ENCODE data around the gene ATR. TPM values are rescaled to one million over a fixed set of nuclear protein-coding genes. Genes with fewer than 3 reads are reported as not detected.

The ATR gene
- total RNA-seq, 2 experiments from 2014 or later, result 29.0 to 29.5 TPM

DNA sequence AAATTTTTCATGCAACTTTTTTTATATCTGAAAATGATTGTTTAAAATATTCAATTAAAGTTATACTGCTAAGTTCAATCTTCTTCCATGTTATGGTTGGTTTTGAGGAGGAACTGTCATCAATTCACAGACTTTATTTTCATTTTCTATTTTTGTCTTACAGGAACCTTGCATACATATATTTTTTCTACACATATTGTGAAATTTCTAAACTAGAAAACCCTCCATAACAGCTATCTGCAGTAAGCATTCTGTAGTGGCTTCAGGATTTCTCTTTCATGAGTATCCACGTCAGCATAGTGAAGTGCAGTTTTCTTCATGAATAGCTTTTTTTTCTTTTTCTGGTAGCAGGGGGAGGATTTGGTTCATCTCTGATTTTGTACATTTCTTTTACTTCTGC lies 48.2 kb downstream of the ATR start:
- Histone ChIP-seq H3K36me3 (ENCODE audit: insufficient read depth, low read length) (peaks cover 34% of the 10 kb centered on the region), H3K9me3 (ENCODE audit: control insufficient read depth in 1 of 2, insufficient read depth in 1 of 2, low read length in 2 of 2) (no peaks in the 10 kb centered on the region), H3K4me3 (ENCODE audit: low read length) (no peak overlapping the region), H3K27ac (ENCODE audit: low read depth in 1 of 2, low read length in 2 of 2) (no peak overlapping the region), H3K4me1 (ENCODE audit: insufficient read depth, low read length) (no peaks in the 10 kb centered on the region), H3K27me3 (ENCODE audit: control insufficient read depth in 1 of 2, insufficient read depth in 2 of 2, low read length in 2 of 2) (no peaks in the 10 kb centered on the region)
- Mint-ChIP-seq H3K9me3 (peaks cover 2% of the 10 kb centered on the region), H3K4me1 (ENCODE audit: low read depth) (no peaks in the 10 kb centered on the region), H3K27me3 (no peaks in the 10 kb centered on the region), H3K4me3 (no peak overlapping the region), H3K27ac (no peak overlapping the region), H3K36me3 (ENCODE audit: low read depth) (peaks cover 52% of the 10 kb centered on the region)
- ChIA-PET CTCF (interaction anchor here (0.6 kb wide), 1 partner anchor 14 kb away, joined by 3 read pairs; no protein-coding TSS in a partner anchor), POLR2A (no interaction called here)
- DNase-seq (no peak), ATAC-seq (ENCODE audit: poor library complexity) (no peak)
- TF ChIP-seq, protein P1, sequence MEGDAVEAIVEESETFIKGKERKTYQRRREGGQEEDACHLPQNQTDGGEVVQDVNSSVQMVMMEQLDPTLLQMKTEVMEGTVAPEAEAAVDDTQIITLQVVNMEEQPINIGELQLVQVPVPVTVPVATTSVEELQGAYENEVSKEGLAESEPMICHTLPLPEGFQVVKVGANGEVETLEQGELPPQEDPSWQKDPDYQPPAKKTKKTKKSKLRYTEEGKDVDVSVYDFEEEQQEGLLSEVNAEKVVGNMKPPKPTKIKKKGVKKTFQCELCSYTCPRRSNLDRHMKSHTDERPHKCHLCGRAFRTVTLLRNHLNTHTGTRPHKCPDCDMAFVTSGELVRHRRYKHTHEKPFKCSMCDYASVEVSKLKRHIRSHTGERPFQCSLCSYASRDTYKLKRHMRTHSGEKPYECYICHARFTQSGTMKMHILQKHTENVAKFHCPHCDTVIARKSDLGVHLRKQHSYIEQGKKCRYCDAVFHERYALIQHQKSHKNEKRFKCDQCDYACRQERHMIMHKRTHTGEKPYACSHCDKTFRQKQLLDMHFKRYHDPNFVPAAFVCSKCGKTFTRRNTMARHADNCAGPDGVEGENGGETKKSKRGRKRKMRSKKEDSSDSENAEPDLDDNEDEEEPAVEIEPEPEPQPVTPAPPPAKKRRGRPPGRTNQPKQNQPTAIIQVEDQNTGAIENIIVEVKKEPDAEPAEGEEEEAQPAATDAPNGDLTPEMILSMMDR (IDR thresholded peaks at IDR 0.05), result no peak
- intact Hi-C loops (cut with DNase I, micrococcal nuclease), result no loop called here

DNA sequence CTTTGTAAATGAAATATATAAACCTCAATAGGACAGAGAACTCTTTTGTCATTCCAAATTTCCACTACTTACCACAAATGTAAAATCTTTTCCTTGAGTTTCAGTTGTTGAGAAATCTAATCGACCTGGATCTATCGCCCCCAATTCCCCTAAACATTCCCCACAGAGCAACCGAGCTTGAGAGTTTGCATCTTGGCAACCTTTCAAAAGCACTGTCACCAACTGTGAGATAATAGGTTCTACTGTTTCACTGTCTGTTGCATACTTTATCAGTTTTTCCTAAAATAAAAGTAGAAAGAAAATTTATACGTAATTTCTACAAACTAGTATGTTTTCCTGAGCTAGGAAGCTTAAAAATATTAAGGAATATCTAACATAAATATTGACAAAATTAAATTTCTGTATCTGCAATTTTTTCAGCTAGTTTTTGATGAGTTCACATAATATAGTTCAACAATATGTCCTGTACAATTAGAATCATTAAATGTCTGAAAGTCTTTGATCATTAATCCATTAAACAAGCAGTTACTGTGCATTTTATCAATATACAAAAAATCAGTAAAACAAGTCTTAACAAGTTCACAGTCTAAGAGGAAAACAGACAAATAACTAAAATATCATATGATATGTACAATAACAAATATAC lies 54.5 kb downstream of the ATR start:
- no peak for ATAC-seq (ENCODE audit: poor library complexity)
- ChIA-PET POLR2A (no interaction called here), CTCF (interaction anchor here (1.8 kb wide), 1 partner anchor 12 kb away, joined by 3 read pairs; no protein-coding TSS in a partner anchor)
- H3K27ac ChIP-seq (ENCODE audit: low read depth in 1 of 2, low read length in 2 of 2), result no peak overlapping the region
- TF ChIP-seq, protein P1 (IDR thresholded peaks at IDR 0.05), result no peak
- peaks cover 58% of the 10 kb centered on the region for H3K36me3 Mint-ChIP-seq (ENCODE audit: low read depth)
- no peaks in the 10 kb centered on the region for H3K4me1 Mint-ChIP-seq (ENCODE audit: low read depth)
- H3K9me3 Mint-ChIP-seq, result no peaks in the 10 kb centered on the region
- no peak for DNase-seq
- no peak overlapping the region for H3K27ac Mint-ChIP-seq
- peaks cover 23% of the 10 kb centered on the region for H3K36me3 ChIP-seq (ENCODE audit: insufficient read depth, low read length)
- H3K9me3 ChIP-seq (ENCODE audit: control insufficient read depth in 1 of 2, insufficient read depth in 1 of 2, low read length in 2 of 2), result no peaks in the 10 kb centered on the region
- H3K4me1 ChIP-seq (ENCODE audit: insufficient read depth, low read length), result no peaks in the 10 kb centered on the region
- H3K4me3 Mint-ChIP-seq, result no peak overlapping the region
- H3K27me3 Mint-ChIP-seq, result no peaks in the 10 kb centered on the region
- H3K4me3 ChIP-seq (ENCODE audit: low read length), result no peak overlapping the region
- intact Hi-C loops (cut with DNase I, micrococcal nuclease), result no loop called here
- H3K27me3 ChIP-seq (ENCODE audit: control insufficient read depth in 1 of 2, insufficient read depth in 2 of 2, low read length in 2 of 2), result no peaks in the 10 kb centered on the region

DNA sequence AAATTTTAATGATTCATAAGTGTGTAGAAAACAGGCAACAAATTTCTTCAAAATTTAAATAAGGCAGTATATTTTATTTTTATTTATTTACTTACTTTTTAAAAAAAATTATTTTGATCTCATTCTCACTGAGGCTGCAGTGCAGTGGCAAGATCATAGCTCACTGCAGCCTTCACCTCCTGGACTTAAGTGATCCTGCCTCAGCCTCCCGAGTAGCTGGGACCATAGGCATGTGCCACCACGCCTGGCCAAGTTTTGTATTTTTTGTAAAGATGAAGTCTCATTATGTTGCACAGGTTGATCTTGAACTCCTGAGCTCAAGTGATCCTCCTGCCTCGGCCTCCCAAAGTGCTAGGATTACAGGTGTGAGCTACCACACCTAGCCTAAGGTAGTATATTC lies 69.5 kb downstream of the ATR start:
- Mint-ChIP-seq H3K4me1 (ENCODE audit: low read depth) (peaks cover 12% of the 10 kb centered on the region), H3K27me3 (no peaks in the 10 kb centered on the region), H3K9me3 (no peaks in the 10 kb centered on the region), H3K27ac (peak overlapping the region; percentile 79), H3K36me3 (ENCODE audit: low read depth) (peaks cover 65% of the 10 kb centered on the region), H3K4me3 (peak overlapping the region; percentile 84)
- Histone ChIP-seq H3K4me3 (ENCODE audit: low read length) (peak overlapping the region; percentile 53), H3K27ac (ENCODE audit: low read depth in 1 of 2, low read length in 2 of 2) (no peak overlapping the region), H3K36me3 (ENCODE audit: insufficient read depth, low read length) (peaks cover 27% of the 10 kb centered on the region), H3K27me3 (ENCODE audit: control insufficient read depth in 1 of 2, insufficient read depth in 2 of 2, low read length in 2 of 2) (no peaks in the 10 kb centered on the region), H3K9me3 (ENCODE audit: control insufficient read depth in 1 of 2, insufficient read depth in 1 of 2, low read length in 2 of 2) (no peaks in the 10 kb centered on the region), H3K4me1 (ENCODE audit: insufficient read depth, low read length) (peaks cover 10% of the 10 kb centered on the region)
- DNase-seq (peak in 3 of 14 experiments; percentile 7 to 26 (median 12)), ATAC-seq (ENCODE audit: poor library complexity) (peak; percentile 64)
- intact Hi-C loops (cut with DNase I, micrococcal nuclease), result no loop called here
- TF ChIP-seq, protein P1 (IDR thresholded peaks at IDR 0.05), result no peak
- POLR2A ChIA-PET, result interaction anchor here (1.1 to 2.2 kb wide), 2 partner anchors 9 to 70 kb away, joined by 3 to 6 read pairs; partner anchors contain the start of gene ATR
- CTCF ChIA-PET, result no interaction called here
